Gastrocnemius medialis (tissue), 4 donors: ENCODE data around the gene ANKRD65.

ENCODE experiments used
- POLR2A ChIP-seq, 2 donors: fragments of 450-650 bp; IDR thresholded peaks; one replicate each; pipeline ENCODE4 v1.6.1; 2017; ENCODE audit warnings: antibody characterized with exemption in 2 of 2, mild to moderate bottlenecking in 2 of 2, moderate library complexity in 2 of 2
- TF ChIP-seq, protein P1 (sequence below), 5 experiments: fragments of 450-650 bp in 3 of 5; fragments of 200-600 bp in 2 of 5; sonication (generic) in 2 of 5; IDR thresholded peaks in 4 of 5; conservative IDR thresholded peaks in 1 of 5; 1 replicate in 4 of 5; 2 replicates in 1 of 5; pipeline ENCODE4 v1.5.1; 2016 to 2019; ENCODE audit warnings: antibody characterized with exemption in 5 of 5, mild to moderate bottlenecking in 3 of 5, moderate library complexity in 3 of 5

GRCh38 chr1:1452882-1453281 lies 31.8 kb upstream of the ANKRD65 start:
- TF ChIP-seq POLR2A (IDR thresholded peaks at IDR 0.05), result no peak
- TF ChIP-seq, protein P1, sequence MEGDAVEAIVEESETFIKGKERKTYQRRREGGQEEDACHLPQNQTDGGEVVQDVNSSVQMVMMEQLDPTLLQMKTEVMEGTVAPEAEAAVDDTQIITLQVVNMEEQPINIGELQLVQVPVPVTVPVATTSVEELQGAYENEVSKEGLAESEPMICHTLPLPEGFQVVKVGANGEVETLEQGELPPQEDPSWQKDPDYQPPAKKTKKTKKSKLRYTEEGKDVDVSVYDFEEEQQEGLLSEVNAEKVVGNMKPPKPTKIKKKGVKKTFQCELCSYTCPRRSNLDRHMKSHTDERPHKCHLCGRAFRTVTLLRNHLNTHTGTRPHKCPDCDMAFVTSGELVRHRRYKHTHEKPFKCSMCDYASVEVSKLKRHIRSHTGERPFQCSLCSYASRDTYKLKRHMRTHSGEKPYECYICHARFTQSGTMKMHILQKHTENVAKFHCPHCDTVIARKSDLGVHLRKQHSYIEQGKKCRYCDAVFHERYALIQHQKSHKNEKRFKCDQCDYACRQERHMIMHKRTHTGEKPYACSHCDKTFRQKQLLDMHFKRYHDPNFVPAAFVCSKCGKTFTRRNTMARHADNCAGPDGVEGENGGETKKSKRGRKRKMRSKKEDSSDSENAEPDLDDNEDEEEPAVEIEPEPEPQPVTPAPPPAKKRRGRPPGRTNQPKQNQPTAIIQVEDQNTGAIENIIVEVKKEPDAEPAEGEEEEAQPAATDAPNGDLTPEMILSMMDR (IDR thresholded peaks at IDR 0.05 in 4 of 5, conservative IDR thresholded peaks at IDR 0.05 in 1 of 5), result no peak
